Left ventricle myocardium inferior (tissue), 1 donor: ENCODE results near the gene COL18A1. TPM values are rescaled to one million over a fixed set of nuclear protein-coding genes. Genes with fewer than 3 reads are reported as not detected.

ENCODE experiments used
- DNase-seq: peaks from one replicate; pipeline ENCODE4 v3.0.0-alpha.2; 2020
- H3K27ac ChIP-seq: fragments of 200-600 bp; replicated peaks from 2 replicates; pipeline ENCODE4 v1.8.0; 2021
- H3K27me3 ChIP-seq: fragments of 200-600 bp; 2 replicates; pipeline ENCODE4 v1.8.0; 2021; ENCODE audit warnings: low read depth
- H3K36me3 ChIP-seq: fragments of 200-600 bp; 2 replicates; pipeline ENCODE4 v1.8.0; 2021
- H3K4me1 ChIP-seq: fragments of 200-600 bp; 2 replicates; pipeline ENCODE4 v1.8.0; 2021
- H3K4me3 ChIP-seq: fragments of 200-600 bp; 2 replicates; pipeline ENCODE4 v1.8.0; 2021; ENCODE audit warnings: mild to moderate bottlenecking, moderate library complexity
- H3K9me3 ChIP-seq: fragments of 200-600 bp; replicated peaks from 2 replicates; pipeline ENCODE4 v1.8.0; 2021
- intact Hi-C: fragments of 100-400 bp; cut with micrococcal nuclease; formaldehyde crosslinking; loops from one replicate; pipeline ENCODE4 v1.11.0; 2022
- total RNA-seq: library from RNA; stranded (reverse); fragmentation: NEBNext Ultra II Directional; extraction: Animal tissue kit (Norgen Biotek cat#: 25700); gene quantifications from one replicate; pipeline ENCODE4 v1.2.1, GENCODE V29; 2021
- TF ChIP-seq, protein P1 (sequence below): fragments of 200-600 bp; IDR thresholded peaks from 2 replicates; pipeline ENCODE4 v1.8.0; 2021; ENCODE audit warnings: antibody characterized with exemption, mild to moderate bottlenecking, borderline replicate concordance
- donor health status: DM: no; HTN: yes; CAD: no; lungs with severe emphysema.

The COL18A1 gene
- total RNA-seq, 1 donor from 2014 or later = 66.5 TPM

DNA sequence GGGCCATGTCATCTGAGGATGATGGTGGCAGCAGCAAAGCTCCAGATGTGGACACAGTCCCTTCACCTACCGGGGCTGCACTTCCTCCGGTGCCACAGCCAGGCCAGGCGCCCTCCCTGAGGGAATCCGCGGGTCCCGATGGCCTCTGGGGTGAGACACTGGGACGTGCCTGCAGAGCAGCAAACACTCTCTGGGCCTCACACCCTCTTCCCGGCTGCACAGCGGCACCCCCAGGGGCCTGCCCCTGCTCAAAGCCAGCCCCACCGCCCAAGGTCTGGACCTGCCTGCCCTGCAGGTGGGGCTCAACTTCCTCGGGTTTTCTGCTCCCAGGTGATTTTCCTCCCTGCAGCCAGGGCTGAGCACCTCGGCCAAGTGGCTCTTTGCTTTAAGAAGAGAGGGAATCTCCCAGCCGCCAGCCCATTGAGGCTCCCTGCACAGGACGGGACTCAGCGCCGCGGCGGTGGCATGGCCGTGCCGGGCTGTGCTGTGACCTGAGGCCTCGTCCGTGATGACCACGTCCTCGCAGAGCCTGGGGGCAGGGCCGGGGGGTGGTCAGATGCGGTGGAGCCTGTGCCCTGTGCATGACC is 21.3 kb upstream of the COL18A1 start:
- Histone ChIP-seq H3K36me3 (no peaks in the 10 kb centered on the region), H3K27ac (no peak overlapping the region), H3K4me3 (no peak overlapping the region), H3K27me3 (no peaks in the 10 kb centered on the region), H3K9me3 (no peaks in the 10 kb centered on the region), H3K4me1 (peaks cover 21% of the 10 kb centered on the region)
- peak; percentile 12 for DNase-seq
- TF ChIP-seq, protein P1, sequence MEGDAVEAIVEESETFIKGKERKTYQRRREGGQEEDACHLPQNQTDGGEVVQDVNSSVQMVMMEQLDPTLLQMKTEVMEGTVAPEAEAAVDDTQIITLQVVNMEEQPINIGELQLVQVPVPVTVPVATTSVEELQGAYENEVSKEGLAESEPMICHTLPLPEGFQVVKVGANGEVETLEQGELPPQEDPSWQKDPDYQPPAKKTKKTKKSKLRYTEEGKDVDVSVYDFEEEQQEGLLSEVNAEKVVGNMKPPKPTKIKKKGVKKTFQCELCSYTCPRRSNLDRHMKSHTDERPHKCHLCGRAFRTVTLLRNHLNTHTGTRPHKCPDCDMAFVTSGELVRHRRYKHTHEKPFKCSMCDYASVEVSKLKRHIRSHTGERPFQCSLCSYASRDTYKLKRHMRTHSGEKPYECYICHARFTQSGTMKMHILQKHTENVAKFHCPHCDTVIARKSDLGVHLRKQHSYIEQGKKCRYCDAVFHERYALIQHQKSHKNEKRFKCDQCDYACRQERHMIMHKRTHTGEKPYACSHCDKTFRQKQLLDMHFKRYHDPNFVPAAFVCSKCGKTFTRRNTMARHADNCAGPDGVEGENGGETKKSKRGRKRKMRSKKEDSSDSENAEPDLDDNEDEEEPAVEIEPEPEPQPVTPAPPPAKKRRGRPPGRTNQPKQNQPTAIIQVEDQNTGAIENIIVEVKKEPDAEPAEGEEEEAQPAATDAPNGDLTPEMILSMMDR = no peak
- intact Hi-C loops = no loop called here

GRCh38 chr21:45384656-45385548 is 20.1 kb upstream of the COL18A1 start:
- no peak overlapping the region for H3K27ac ChIP-seq
- peaks cover 21% of the 10 kb centered on the region for H3K4me1 ChIP-seq
- intact Hi-C loops = no loop called here
- no peak for DNase-seq
- no peaks in the 10 kb centered on the region for H3K9me3 ChIP-seq
- no peaks in the 10 kb centered on the region for H3K36me3 ChIP-seq
- TF ChIP-seq, protein P1 = no peak
- no peaks in the 10 kb centered on the region for H3K27me3 ChIP-seq
- no peak overlapping the region for H3K4me3 ChIP-seq

DNA sequence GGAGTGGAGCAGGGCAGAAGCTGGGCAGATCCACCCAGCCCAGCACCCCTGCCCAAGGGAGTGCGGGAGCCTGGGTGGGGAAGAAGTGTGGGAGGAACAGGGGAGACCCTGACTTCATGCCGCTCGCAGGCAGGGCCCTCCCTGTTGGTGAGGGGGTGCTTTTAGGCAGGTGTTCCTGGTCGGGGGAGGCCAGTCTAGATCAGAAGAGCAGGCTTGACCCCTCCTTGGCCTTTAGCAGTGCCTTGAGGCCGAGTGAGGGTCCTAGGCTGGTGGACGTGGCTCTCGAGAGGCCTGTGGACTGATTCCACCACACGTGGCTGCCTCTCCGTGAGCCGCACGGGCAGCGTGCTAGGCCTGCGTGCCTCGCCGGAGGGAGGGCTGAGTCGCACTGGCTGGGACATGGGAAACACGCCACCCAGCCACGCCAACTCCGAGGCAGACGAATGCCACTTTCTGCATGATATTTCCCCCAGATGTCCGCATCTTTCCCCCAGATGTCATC is 19.4 kb upstream of the COL18A1 start:
- no peaks in the 10 kb centered on the region for H3K27me3 ChIP-seq
- H3K4me3 ChIP-seq = no peak overlapping the region
- peak; percentile 6 for DNase-seq
- H3K27ac ChIP-seq = no peak overlapping the region
- intact Hi-C loops = no loop called here
- H3K36me3 ChIP-seq = no peaks in the 10 kb centered on the region
- TF ChIP-seq, protein P1 = no peak
- H3K4me1 ChIP-seq = peaks cover 21% of the 10 kb centered on the region
- no peaks in the 10 kb centered on the region for H3K9me3 ChIP-seq

DNA sequence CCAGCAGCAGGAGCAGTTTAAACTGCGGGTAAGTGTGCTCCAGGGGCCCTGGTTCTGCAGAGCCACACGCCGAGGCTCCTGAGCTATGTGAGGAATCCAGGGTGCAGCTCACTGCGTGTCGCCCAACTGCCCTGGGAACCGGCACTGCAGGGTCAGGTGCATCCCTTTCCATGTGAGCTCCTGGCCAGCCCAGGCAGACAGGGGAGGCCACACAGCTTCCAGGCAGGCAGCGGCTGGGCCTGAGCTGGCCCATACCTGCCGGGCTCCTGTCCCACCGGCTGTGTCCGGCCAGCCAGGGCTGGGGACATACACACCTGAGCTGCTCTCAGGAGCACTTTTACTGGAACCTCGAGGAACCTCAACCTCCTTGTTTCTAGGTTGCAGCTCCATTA is 18.6 kb upstream of the COL18A1 start:
- TF ChIP-seq, protein P1 = no peak
- no peaks in the 10 kb centered on the region for H3K9me3 ChIP-seq
- H3K27ac ChIP-seq = peak overlapping the region; percentile 70
- no peak overlapping the region for H3K4me3 ChIP-seq
- no peaks in the 10 kb centered on the region for H3K36me3 ChIP-seq
- peaks cover 21% of the 10 kb centered on the region for H3K4me1 ChIP-seq
- DNase-seq = peak; percentile 7
- H3K27me3 ChIP-seq = no peaks in the 10 kb centered on the region
- intact Hi-C loops = no loop called here

- peaks cover 21% of the 10 kb centered on the region for H3K4me1 ChIP-seq
- no peaks in the 10 kb centered on the region for H3K27me3 ChIP-seq
- TF ChIP-seq, protein P1 = peak; percentile 50
- peak; percentile 37 for DNase-seq
- intact Hi-C loops = no loop called here
- no peak overlapping the region for H3K4me3 ChIP-seq
- peak overlapping the region; percentile 70 for H3K27ac ChIP-seq
- no peaks in the 10 kb centered on the region for H3K36me3 ChIP-seq
- H3K9me3 ChIP-seq = no peaks in the 10 kb centered on the region
These were observed 18.1 kb upstream of the COL18A1 start for GRCh38 chr21:45386728-45387371.
